ENCODE data around the gene NHSL1. TPM values are rescaled to one million over a fixed set of nuclear protein-coding genes. Genes with fewer than 3 reads are reported as not detected.

Gene NHSL1
- total and polyA plus RNA-seq, 7 experiments from 2014 or later = 0.05 to 1.2 (median 0.47) TPM; not detected in 1

- intact Hi-C loops (cut with micrococcal nuclease) = no loop called here
These were observed 105.2 kb downstream of the NHSL1 start for GRCh38 chr6:138393871-138394783.

GRCh38 chr6:138389551-138389950 lies 109.7 kb downstream of the NHSL1 start:
- intact Hi-C loops (cut with micrococcal nuclease) = no loop called here
- ATAC-seq (no peak), DNase-seq (no peak)
- no peak overlapping the region for H3K4me3 Mint-ChIP-seq
- H3K27ac Mint-ChIP-seq = no peak overlapping the region
- no peaks in the 10 kb centered on the region for H3K36me3 Mint-ChIP-seq
- H3K4me1 Mint-ChIP-seq = peaks cover 0 to 6% (median 0%) of the 10 kb centered on the region in 7 donors
- H3K9me3 Mint-ChIP-seq = no peaks in the 10 kb centered on the region
- H3K9me3 ChIP-seq (ENCODE audit: control insufficient read depth in 2 of 3, low read length in 3 of 3) = no peaks in the 10 kb centered on the region
- H3K4me1 ChIP-seq (ENCODE audit: control insufficient read depth in 2 of 2, insufficient read depth in 2 of 2, low read length in 2 of 2) = no peaks in the 10 kb centered on the region
- peaks cover 0 to 34% (median 9%) of the 10 kb centered on the region in 5 donors for H3K27me3 Mint-ChIP-seq
- no peaks in the 10 kb centered on the region for H3K36me3 ChIP-seq (ENCODE audit: control insufficient read depth in 2 of 3, insufficient read depth in 3 of 3, low read length in 3 of 3)
- CTCF ChIA-PET = no interaction called here
- H3K4me3 ChIP-seq (ENCODE audit: low read length) = no peak overlapping the region
- no peaks in the 10 kb centered on the region for H3K27me3 ChIP-seq (ENCODE audit: control insufficient read depth in 2 of 2, insufficient read depth in 2 of 2, low read length in 2 of 2)
- POLR2A ChIA-PET = no interaction called here
- H3K27ac ChIP-seq (ENCODE audit: low read depth, low read length) = no peak overlapping the region

More at GRCh38 chr6:138393871-138394783, 105.2 kb downstream of the NHSL1 start:
- no peaks in the 10 kb centered on the region for H3K9me3 ChIP-seq (ENCODE audit: control insufficient read depth in 2 of 3, low read length in 3 of 3)
- ATAC-seq (no peak), DNase-seq (no peak)
- H3K27me3 ChIP-seq (ENCODE audit: control insufficient read depth in 2 of 2, insufficient read depth in 2 of 2, low read length in 2 of 2) = no peaks in the 10 kb centered on the region
- H3K4me1 Mint-ChIP-seq = peaks cover 0 to 6% (median 0%) of the 10 kb centered on the region in 7 donors
- no peaks in the 10 kb centered on the region for H3K4me1 ChIP-seq (ENCODE audit: control insufficient read depth in 2 of 2, insufficient read depth in 2 of 2, low read length in 2 of 2)
- H3K4me3 ChIP-seq (ENCODE audit: low read length) = no peak overlapping the region
- no peaks in the 10 kb centered on the region for H3K9me3 Mint-ChIP-seq
- H3K27ac Mint-ChIP-seq = no peak overlapping the region
- no peaks in the 10 kb centered on the region for H3K36me3 ChIP-seq (ENCODE audit: control insufficient read depth in 2 of 3, insufficient read depth in 3 of 3, low read length in 3 of 3)
- peaks cover 0 to 23% (median 7%) of the 10 kb centered on the region in 5 donors for H3K27me3 Mint-ChIP-seq
- ChIA-PET POLR2A (no interaction called here), CTCF (interaction anchor here (0.6 kb wide), 1 partner anchor 91 kb away, joined by 5 read pairs; no protein-coding TSS in a partner anchor)
- no peak overlapping the region for H3K4me3 Mint-ChIP-seq
- H3K36me3 Mint-ChIP-seq = no peaks in the 10 kb centered on the region
- H3K27ac ChIP-seq (ENCODE audit: low read depth, low read length) = no peak overlapping the region

- Histone ChIP-seq H3K4me1 (ENCODE audit: control insufficient read depth in 2 of 2, insufficient read depth in 2 of 2, low read length in 2 of 2) (no peaks in the 10 kb centered on the region), H3K36me3 (ENCODE audit: control insufficient read depth in 2 of 3, insufficient read depth in 3 of 3, low read length in 3 of 3) (no peaks in the 10 kb centered on the region), H3K4me3 (ENCODE audit: low read length) (no peak overlapping the region), H3K27me3 (ENCODE audit: control insufficient read depth in 2 of 2, insufficient read depth in 2 of 2, low read length in 2 of 2) (no peaks in the 10 kb centered on the region), H3K9me3 (ENCODE audit: control insufficient read depth in 2 of 3, low read length in 3 of 3) (no peaks in the 10 kb centered on the region), H3K27ac (ENCODE audit: low read depth, low read length) (no peak overlapping the region)
- H3K4me3 Mint-ChIP-seq = no peak overlapping the region
- ATAC-seq (no peak), DNase-seq (no peak)
- H3K27me3 Mint-ChIP-seq = peaks cover 0 to 33% (median 9%) of the 10 kb centered on the region in 5 donors
- no peaks in the 10 kb centered on the region for H3K9me3 Mint-ChIP-seq
- POLR2A ChIA-PET = interaction anchor here (0.7 kb wide), 2 partner anchors 15 to 32 kb away, joined by 3 to 5 read pairs; no protein-coding TSS in a partner anchor
- no peaks in the 10 kb centered on the region for H3K4me1 Mint-ChIP-seq
- CTCF ChIA-PET = no interaction called here
- no peaks in the 10 kb centered on the region for H3K36me3 Mint-ChIP-seq
- H3K27ac Mint-ChIP-seq = peak overlapping the region in 1 of 9 donors; percentile 36
- intact Hi-C loops (cut with micrococcal nuclease) = no loop called here
These were observed 111.5 kb downstream of the NHSL1 start for GRCh38 chr6:138387577-138388368.

- POLR2A ChIA-PET = interaction anchor here (0.7 kb wide), 1 partner anchor 16 kb away, joined by 5 read pairs; no protein-coding TSS in a partner anchor
- intact Hi-C loops (cut with micrococcal nuclease) = no loop called here
- H3K4me1 ChIP-seq (ENCODE audit: control insufficient read depth in 2 of 2, insufficient read depth in 2 of 2, low read length in 2 of 2) = no peaks in the 10 kb centered on the region
- H3K27me3 Mint-ChIP-seq = peaks cover 0 to 32% (median 9%) of the 10 kb centered on the region in 5 donors
- H3K4me3 Mint-ChIP-seq = no peak overlapping the region
- H3K36me3 ChIP-seq (ENCODE audit: control insufficient read depth in 2 of 3, insufficient read depth in 3 of 3, low read length in 3 of 3) = no peaks in the 10 kb centered on the region
- no peak for DNase-seq
- H3K27ac ChIP-seq (ENCODE audit: low read depth, low read length) = no peak overlapping the region
- no peak for ATAC-seq
- no peaks in the 10 kb centered on the region for H3K36me3 Mint-ChIP-seq
- no peaks in the 10 kb centered on the region for H3K4me1 Mint-ChIP-seq
- CTCF ChIA-PET = no interaction called here
- no peaks in the 10 kb centered on the region for H3K9me3 Mint-ChIP-seq
- no peaks in the 10 kb centered on the region for H3K9me3 ChIP-seq (ENCODE audit: control insufficient read depth in 2 of 3, low read length in 3 of 3)
- no peak overlapping the region for H3K27ac Mint-ChIP-seq
- no peaks in the 10 kb centered on the region for H3K27me3 ChIP-seq (ENCODE audit: control insufficient read depth in 2 of 2, insufficient read depth in 2 of 2, low read length in 2 of 2)
- H3K4me3 ChIP-seq (ENCODE audit: low read length) = no peak overlapping the region
These were observed 112.4 kb downstream of the NHSL1 start for GRCh38 chr6:138386897-138387296.

- Histone ChIP-seq H3K27ac (ENCODE audit: low read depth, low read length) (no peak overlapping the region), H3K4me3 (ENCODE audit: low read length) (no peak overlapping the region), H3K27me3 (ENCODE audit: control insufficient read depth in 2 of 2, insufficient read depth in 2 of 2, low read length in 2 of 2) (no peaks in the 10 kb centered on the region), H3K4me1 (ENCODE audit: control insufficient read depth in 2 of 2, insufficient read depth in 2 of 2, low read length in 2 of 2) (no peaks in the 10 kb centered on the region), H3K9me3 (ENCODE audit: control insufficient read depth in 2 of 3, low read length in 3 of 3) (no peaks in the 10 kb centered on the region), H3K36me3 (ENCODE audit: control insufficient read depth in 2 of 3, insufficient read depth in 3 of 3, low read length in 3 of 3) (no peaks in the 10 kb centered on the region)
- intact Hi-C loops (cut with micrococcal nuclease) = no loop called here
- Mint-ChIP-seq H3K4me3 (no peak overlapping the region), H3K9me3 (no peaks in the 10 kb centered on the region), H3K27ac (no peak overlapping the region), H3K4me1 (no peaks in the 10 kb centered on the region), H3K27me3 (peaks cover 0 to 11% (median 3%) of the 10 kb centered on the region in 5 donors), H3K36me3 (no peaks in the 10 kb centered on the region)
- CTCF ChIA-PET = interaction anchor here (1.5 kb wide), 1 partner anchor 11 kb away, joined by 4 read pairs; no protein-coding TSS in a partner anchor
- ATAC-seq (no peak), DNase-seq (no peak)
- POLR2A ChIA-PET = no interaction called here
These were observed 115.5 kb downstream of the NHSL1 start for GRCh38 chr6:138383776-138384175.

- no peaks in the 10 kb centered on the region for H3K9me3 ChIP-seq (ENCODE audit: control insufficient read depth in 2 of 3, low read length in 3 of 3)
- DNase-seq (no peak), ATAC-seq (no peak)
- Mint-ChIP-seq H3K9me3 (no peaks in the 10 kb centered on the region), H3K36me3 (no peaks in the 10 kb centered on the region), H3K4me3 (no peak overlapping the region), H3K4me1 (no peaks in the 10 kb centered on the region), H3K27ac (no peak overlapping the region), H3K27me3 (peaks cover 0 to 10% (median 0%) of the 10 kb centered on the region in 5 donors)
- CTCF ChIA-PET = interaction anchor here (1.5 kb wide), 1 partner anchor 10 kb away, joined by 4 read pairs; no protein-coding TSS in a partner anchor
- no peaks in the 10 kb centered on the region for H3K36me3 ChIP-seq (ENCODE audit: control insufficient read depth in 2 of 3, insufficient read depth in 3 of 3, low read length in 3 of 3)
- H3K27ac ChIP-seq (ENCODE audit: low read depth, low read length) = no peak overlapping the region
- H3K27me3 ChIP-seq (ENCODE audit: control insufficient read depth in 2 of 2, insufficient read depth in 2 of 2, low read length in 2 of 2) = no peaks in the 10 kb centered on the region
- POLR2A ChIA-PET = no interaction called here
- intact Hi-C loops (cut with micrococcal nuclease) = no loop called here
- H3K4me3 ChIP-seq (ENCODE audit: low read length) = no peak overlapping the region
- H3K4me1 ChIP-seq (ENCODE audit: control insufficient read depth in 2 of 2, insufficient read depth in 2 of 2, low read length in 2 of 2) = no peaks in the 10 kb centered on the region
These were observed 116.6 kb downstream of the NHSL1 start for GRCh38 chr6:138382498-138383265.
